Inflammatory macrophage treated with lipopolysaccharide for 1 hour (primary cell): Measurements from ENCODE around the gene SAP25.
"Not testable (repeated sequence)": the region's sequence is repeated elsewhere in the genome, so short reads cannot be mapped to it uniquely, and the experiment has no call there.

Experiments
- DNase-seq, 2 donors: peaks; one replicate each; pipeline ENCODE4 v3.0.0-alpha.2; 2020 to 2022

The SAP25 gene

DNA sequence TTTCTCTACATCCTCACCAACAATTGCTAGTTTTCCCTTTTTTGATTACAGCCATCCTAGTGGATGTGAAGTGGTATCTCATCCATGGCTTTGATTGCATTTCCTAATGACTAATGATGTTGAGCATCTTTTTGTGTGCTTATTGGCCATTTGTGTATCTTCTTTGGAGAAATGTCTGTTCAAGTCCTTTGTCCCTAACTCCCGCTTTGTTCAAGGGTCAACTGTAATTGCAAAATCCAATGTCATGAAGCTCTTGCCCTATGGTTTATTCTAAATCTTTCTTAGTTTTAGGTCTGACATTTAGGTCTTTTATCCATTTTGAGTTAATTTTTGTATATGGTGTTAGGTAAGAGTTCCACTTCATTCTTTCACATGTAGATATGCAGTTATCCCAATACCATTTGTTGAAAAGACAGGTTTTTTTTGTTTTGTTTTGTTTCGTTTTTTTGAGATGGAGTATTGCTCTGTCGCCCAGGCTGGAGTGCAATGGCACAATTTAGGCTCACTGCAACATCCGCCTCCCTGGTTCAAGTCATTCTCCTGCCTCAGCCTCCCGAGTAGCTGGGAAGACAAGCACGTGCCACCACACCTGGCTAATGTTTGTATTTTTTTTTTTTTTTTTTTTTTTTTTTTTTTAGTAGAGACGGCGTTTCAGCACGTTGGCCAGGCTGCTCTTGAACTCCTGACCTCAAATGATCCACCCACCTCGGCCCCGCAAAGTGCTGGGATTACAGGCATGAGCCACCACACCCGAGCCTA lies 45.4 kb downstream of the SAP25 start:
- not testable (repeated sequence) for DNase-seq

DNA sequence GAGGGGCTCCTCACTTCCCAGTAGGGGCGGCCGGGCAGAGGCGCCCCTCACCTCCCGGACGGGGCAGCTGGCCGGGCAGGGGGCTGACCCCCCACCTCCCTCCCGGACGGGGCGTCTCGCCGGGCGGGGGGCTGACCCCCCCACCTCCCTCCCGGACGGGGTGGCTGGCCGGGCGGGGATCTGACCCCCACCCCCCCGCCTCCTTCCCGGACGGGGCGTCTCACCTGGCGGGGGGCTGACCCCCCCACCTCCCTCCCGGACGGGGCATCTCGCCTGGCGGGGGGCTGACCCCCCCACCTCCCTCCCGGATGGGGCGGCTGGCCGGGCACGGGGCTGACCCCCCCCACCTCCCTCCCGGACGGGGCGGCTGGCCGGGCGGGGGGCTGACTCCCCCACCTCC lies 50.5 kb downstream of the SAP25 start:
- not testable (repeated sequence) for DNase-seq
